Right atrium auricular region (tissue), 2 donors: ENCODE results near the gene RGMA. TPM values are rescaled to one million over a fixed set of nuclear protein-coding genes. Genes with fewer than 3 reads are reported as not detected.

ENCODE experiments used
- DNase-seq: peaks from one replicate; pipeline ENCODE4 v3.0.0-alpha.2; 2019; ENCODE audit warnings: low spot score
- H3K27ac ChIP-seq, 2 donors: fragments of 200-600 bp; sonication (generic); 1 replicate in 1 of 2; 2 replicates in 1 of 2; pipeline ENCODE4 v1.5.1; 2016 to 2019
- H3K27me3 ChIP-seq, 2 donors: fragments of 200-600 bp; sonication (generic); one replicate each; pipeline versions ENCODE4 v1.5.1 to v1.6.0; 2017 to 2019
- H3K36me3 ChIP-seq: fragments of 200-600 bp; sonication (generic); one replicate; pipeline ENCODE4 v1.5.1; 2016
- H3K4me1 ChIP-seq, 2 donors: fragments of 200-600 bp; sonication (generic); one replicate each; pipeline versions ENCODE4 v1.5.1 to v1.6.0; 2017 to 2019
- H3K4me3 ChIP-seq, 2 donors: fragments of 200-600 bp; sonication (generic); 1 replicate in 1 of 2; 2 replicates in 1 of 2; pipeline ENCODE4 v1.5.1; 2017 to 2019; ENCODE audit warnings: mild to moderate bottlenecking in 1 of 2, moderate library complexity in 1 of 2
- H3K9me3 ChIP-seq, 2 donors: fragments of 200-600 bp; sonication (generic); one replicate each; pipeline ENCODE4 v1.5.1; 2019
- CTCF ChIP-seq, 2 donors: fragments of 200-600 bp; sonication (generic); IDR thresholded peaks; one replicate each; pipeline ENCODE4 v1.5.1; 2019; ENCODE audit warnings: antibody characterized with exemption in 2 of 2
- total RNA-seq, 2 donors: library from RNA; depleted of rRNA; stranded (reverse); fragments of >200 nt; gene quantifications; one replicate each; pipeline ENCODE4 v1.1.0, GENCODE V29; 2016

The RGMA gene
- total RNA-seq, 2 donors from 2014 or later = 7.2 to 9.9 TPM

DNA sequence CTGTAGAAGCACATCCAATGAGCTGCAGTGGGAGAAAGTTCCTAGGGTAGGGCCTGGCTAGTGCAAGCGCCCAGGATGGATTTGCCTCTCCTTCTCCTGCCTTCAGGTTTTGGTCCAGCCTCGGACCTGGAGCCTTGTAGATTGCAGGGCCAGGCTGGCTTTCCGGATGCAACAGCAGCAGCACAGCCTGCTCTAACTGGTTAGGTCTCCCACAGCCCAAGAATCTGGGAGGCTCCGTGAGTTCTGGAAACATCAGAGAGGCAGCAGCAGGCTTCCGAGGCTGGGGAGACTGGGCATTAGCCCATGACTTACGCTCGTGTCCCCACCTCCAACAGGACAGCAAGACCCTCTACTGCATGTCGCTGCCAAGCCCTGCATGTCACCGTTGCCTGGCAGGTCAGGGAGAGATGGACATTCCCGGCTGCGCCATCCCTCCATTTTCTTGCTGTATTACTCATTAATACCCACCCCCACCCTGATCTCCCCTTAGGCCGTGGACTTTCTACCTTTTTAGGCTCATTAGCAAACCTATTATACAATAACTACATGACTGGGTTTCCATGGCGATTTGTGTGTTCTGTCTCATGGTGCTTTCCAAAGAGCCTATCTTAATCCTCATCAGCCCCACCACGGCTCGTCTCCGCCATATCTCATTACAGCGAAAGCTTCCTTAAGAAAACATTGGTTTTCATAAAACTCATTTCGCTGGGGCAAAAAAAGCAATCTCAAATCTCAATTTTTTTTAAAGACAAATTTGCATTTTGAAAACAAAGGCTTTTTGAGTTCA, 40.9 kb upstream of the RGMA start:
- H3K27me3 ChIP-seq = no peaks in the 10 kb centered on the region
- DNase-seq = no peak
- H3K9me3 ChIP-seq = no peaks in the 10 kb centered on the region
- H3K27ac ChIP-seq = no peak overlapping the region
- no peak overlapping the region for H3K4me3 ChIP-seq
- no peaks in the 10 kb centered on the region for H3K36me3 ChIP-seq
- H3K4me1 ChIP-seq = peaks cover 0 to 5% of the 10 kb centered on the region in 2 donors
- TF ChIP-seq CTCF (IDR thresholded peaks at IDR 0.05) = no peak

DNA sequence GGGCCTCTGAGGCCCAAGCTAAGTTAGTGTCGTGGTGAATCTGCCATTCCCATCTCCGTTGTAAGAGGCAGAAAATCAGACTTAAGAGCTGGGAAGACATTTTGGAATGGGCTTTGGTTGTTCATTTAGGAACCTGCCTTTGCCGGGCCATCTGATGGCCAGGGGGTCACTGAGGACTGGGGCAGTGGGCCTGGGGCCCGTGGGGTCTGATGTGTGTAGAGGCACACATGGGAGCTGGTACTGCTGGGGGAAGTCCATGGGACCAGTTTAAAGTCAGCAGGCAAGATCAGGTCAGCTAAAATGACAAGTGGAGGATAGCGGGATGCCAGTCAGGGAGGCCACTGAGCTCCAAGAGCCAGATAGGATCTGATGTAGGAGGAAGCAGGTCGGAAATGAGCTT, 38.3 kb upstream of the RGMA start:
- no peak for DNase-seq
- Histone ChIP-seq H3K36me3 (no peaks in the 10 kb centered on the region), H3K4me1 (peaks cover 0 to 5% of the 10 kb centered on the region in 2 donors), H3K27me3 (no peaks in the 10 kb centered on the region), H3K9me3 (no peaks in the 10 kb centered on the region), H3K4me3 (no peak overlapping the region), H3K27ac (peak overlapping the region; percentile 41 to 56)
- no peak for TF ChIP-seq CTCF (IDR thresholded peaks at IDR 0.05)

DNA sequence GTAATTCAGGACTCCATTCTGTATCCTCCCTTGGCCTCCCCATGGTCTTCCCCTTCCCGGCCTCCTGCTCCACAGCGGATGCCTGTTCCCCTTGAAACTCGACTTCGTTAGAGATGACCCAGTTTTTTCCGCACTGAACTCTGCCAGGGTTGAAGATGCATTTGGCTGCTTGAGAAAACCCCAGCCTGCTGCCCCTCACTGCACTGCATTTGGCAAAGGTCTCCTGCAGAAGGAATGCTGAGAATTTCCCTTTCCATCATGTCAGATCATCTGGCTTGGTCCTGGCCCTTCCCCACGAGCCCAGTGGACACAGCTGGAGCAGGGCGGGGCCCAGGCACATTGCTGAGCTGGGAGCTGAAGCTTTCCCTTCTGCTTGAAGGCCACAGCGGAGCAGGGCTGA, 37.6 kb upstream of the RGMA start:
- DNase-seq = peak; percentile 62
- H3K27ac ChIP-seq = peak overlapping the region; percentile 41 to 56
- TF ChIP-seq CTCF (IDR thresholded peaks at IDR 0.05) = no peak

GRCh38 chr15:93126148-93126547, 37.1 kb upstream of the RGMA start:
- Histone ChIP-seq H3K36me3 (no peaks in the 10 kb centered on the region), H3K27ac (peak overlapping the region; percentile 41 to 56), H3K4me3 (no peak overlapping the region), H3K27me3 (no peaks in the 10 kb centered on the region), H3K4me1 (peaks cover 0 to 5% of the 10 kb centered on the region in 2 donors), H3K9me3 (no peaks in the 10 kb centered on the region)
- no peak for TF ChIP-seq CTCF (IDR thresholded peaks at IDR 0.05)
- no peak for DNase-seq

More for the DNA sequence above, 37.6 kb upstream of the RGMA start:
- Histone ChIP-seq H3K4me3 (no peak overlapping the region), H3K36me3 (no peaks in the 10 kb centered on the region), H3K4me1 (peaks cover 0 to 5% of the 10 kb centered on the region in 2 donors), H3K27me3 (no peaks in the 10 kb centered on the region), H3K9me3 (no peaks in the 10 kb centered on the region)

- DNase-seq = no peak
- Histone ChIP-seq H3K4me3 (no peak overlapping the region), H3K27me3 (no peaks in the 10 kb centered on the region), H3K27ac (no peak overlapping the region), H3K36me3 (no peaks in the 10 kb centered on the region), H3K4me1 (peaks cover 0 to 5% of the 10 kb centered on the region in 2 donors), H3K9me3 (no peaks in the 10 kb centered on the region)
- TF ChIP-seq CTCF (IDR thresholded peaks at IDR 0.05) = no peak
Observed at GRCh38 chr15:93124126-93124525, 35.1 kb upstream of the RGMA start.
